AG09309 (cell line): ENCODE results near the gene THSD4.
A peak's percentile ranks its signal among the peaks of the same experiment; 100 is the strongest.

Source experiments
- DNase-seq: peaks from one replicate; pipeline ENCODE4 v3.0.0-alpha.2; 2010; ENCODE audit warnings: low read depth
- H3K4me3 ChIP-seq: 2 replicates; pipeline ENCODE4 v1.5.1; 2011; ENCODE audit warnings: mild to moderate bottlenecking, low read depth, low read length, moderate library complexity; ENCODE audit not compliant: control insufficient read depth
- CTCF ChIP-seq: IDR thresholded peaks from 2 replicates; pipeline ENCODE4 v1.5.1; 2011; ENCODE audit warnings: mild to moderate bottlenecking, low read depth, low read length, inconsistent platforms; ENCODE audit not compliant: insufficient read depth, control insufficient read depth; ENCODE audit errors: missing control alignments

THSD4 gene

GRCh38 chr15:71151081-71151480 is 35.8 kb downstream of the THSD4 start:
- peak; percentile 16 for DNase-seq
- no peak overlapping the region for H3K4me3 ChIP-seq
- TF ChIP-seq CTCF: no peak

- no peak overlapping the region for H3K4me3 ChIP-seq
- no peak for TF ChIP-seq CTCF
- no peak for DNase-seq
These were observed 37.3 kb downstream of the THSD4 start for GRCh38 chr15:71152542-71152941.

- no peak for TF ChIP-seq CTCF
- no peak for DNase-seq
These were observed 38.7 kb downstream of the THSD4 start for GRCh38 chr15:71153823-71154524.

GRCh38 chr15:71154607-71155200 is 39.4 kb downstream of the THSD4 start:
- TF ChIP-seq CTCF: no peak
- H3K4me3 ChIP-seq: no peak overlapping the region
- no peak for DNase-seq

More at GRCh38 chr15:71153823-71154524, 38.7 kb downstream of the THSD4 start:
- no peak overlapping the region for H3K4me3 ChIP-seq

GRCh38 chr15:71155534-71155933 is 40.3 kb downstream of the THSD4 start:
- DNase-seq: no peak
- no peak for TF ChIP-seq CTCF
- H3K4me3 ChIP-seq: no peak overlapping the region

GRCh38 chr15:71160976-71161375 is 45.7 kb downstream of the THSD4 start:
- no peak for TF ChIP-seq CTCF

More at GRCh38 chr15:71160976-71161375, 45.7 kb downstream of the THSD4 start:
- H3K4me3 ChIP-seq: no peak overlapping the region
- no peak for DNase-seq
